Stimulated activated CD4-positive, alpha-beta T cell treated with anti-CD3 and anti-CD28 coated beads, Interleukin-2, amount 100 ng/mL, for 24 hours (primary cell): Measurements from ENCODE around the gene SPTBN4.
A peak's percentile ranks its signal among the peaks of the same experiment; 100 is the strongest.
"Not testable (repeated sequence)": the region's sequence is repeated elsewhere in the genome, so short reads cannot be mapped to it uniquely, and the experiment has no call there.

ENCODE experiments used
- DNase-seq, 2 donors: peaks; one replicate each; pipeline ENCODE4 v3.0.0-alpha.2; 2020

The SPTBN4 gene

DNA sequence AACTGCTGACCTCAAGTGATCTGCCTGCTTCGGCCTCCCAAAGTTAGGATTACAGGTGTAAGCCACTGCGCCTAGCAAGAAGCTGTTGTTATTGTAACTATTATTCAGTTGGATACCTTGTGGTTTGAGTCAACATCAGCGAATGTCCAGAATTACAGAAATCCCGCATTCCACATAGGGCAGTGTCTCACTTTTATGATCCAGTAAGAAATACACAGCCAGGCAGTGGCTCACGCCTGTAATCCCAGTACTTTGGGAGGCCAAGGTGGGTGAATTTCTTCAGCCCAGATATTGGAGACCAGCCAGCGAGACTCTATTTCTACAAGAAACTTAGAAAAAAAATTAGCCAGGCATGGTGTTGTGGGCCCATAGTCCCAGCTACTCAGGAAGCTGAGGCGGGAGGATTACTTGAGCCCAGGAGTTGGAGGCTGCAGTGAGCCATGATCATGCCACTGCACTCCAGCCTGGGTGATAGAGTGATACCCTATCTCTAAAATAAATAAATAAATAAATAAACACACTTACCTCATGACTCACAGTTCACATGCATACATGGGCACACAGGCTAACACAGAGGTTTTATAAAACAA lies 43.8 kb downstream of the SPTBN4 start:
- no peak for DNase-seq

DNA sequence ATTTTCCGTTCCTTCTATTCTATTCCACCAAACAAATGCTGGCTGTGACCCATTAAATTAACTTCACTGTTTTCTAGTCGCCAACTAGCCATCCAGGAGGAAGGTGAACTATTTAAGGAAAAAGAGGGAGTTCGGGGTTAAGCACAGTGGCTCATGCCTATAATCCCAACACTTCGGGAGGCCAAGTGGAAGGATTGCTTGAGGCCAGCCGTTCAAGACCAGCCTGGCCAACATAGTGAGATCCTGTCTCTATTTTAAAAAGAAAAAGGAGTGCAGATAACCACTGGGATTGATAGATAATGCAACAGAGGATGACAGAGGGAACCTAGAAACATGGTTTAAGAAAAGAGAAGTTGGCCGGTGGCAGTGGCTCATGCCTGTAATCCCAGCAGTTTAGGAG lies 44.7 kb downstream of the SPTBN4 start:
- no peak for DNase-seq

DNA sequence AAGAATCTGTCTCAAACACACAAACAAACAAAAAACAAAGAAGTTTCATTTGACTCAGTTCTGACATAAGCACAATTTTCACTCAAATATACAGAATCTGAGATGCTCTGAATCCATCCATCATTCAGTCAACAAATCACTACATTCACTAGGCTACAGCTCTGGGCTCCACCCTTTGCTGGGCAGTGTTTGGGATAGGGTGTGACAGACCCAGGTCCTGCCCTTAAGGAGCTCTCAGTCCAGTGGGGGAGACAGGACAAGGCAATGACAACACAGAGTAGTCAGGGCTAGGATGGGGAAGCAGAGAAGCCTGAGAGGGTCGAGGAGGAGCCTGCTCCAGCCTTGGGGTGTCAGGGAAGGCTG lies 45.3 kb downstream of the SPTBN4 start:
- no peak for DNase-seq

DNA sequence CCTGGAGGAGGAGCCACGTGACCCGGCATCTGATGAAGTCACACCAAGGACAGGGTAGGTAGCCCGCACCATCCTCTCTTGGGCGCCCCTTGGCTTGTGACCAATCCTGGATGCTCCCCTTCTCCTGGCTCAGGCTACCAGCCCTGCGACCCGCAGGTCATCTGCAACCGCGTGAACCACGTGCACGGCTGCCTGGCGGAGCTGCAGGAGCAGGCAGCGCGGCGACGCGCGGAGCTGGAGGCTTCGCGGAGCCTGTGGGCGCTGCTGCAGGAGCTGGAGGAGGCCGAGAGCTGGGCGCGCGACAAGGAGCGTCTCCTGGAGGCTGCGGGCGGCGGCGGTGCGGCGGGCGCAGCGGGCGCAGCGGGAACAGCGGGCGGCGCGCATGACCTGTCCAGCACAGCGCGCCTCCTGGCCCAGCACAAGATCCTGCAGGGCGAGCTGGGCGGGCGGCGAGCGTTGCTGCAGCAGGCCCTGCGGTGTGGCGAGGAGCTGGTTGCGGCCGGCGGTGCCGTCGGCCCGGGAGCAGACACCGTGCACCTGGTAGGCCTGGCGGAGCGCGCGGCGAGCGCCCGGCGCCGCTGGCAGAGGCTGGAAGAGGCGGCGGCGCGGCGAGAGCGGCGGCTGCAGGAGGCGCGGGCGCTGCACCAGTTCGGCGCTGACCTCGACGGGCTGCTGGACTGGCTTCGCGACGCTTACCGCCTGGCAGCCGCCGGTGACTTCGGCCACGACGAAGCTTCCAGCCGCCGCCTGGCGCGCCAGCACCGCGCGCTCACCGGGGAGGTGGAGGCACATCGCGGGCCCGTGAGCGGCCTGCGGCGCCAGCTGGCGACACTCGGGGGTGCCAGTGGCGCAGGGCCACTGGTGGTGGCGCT lies 45.9 kb downstream of the SPTBN4 start:
- DNase-seq = peak in 1 of 2 donors; percentile 24

DNA sequence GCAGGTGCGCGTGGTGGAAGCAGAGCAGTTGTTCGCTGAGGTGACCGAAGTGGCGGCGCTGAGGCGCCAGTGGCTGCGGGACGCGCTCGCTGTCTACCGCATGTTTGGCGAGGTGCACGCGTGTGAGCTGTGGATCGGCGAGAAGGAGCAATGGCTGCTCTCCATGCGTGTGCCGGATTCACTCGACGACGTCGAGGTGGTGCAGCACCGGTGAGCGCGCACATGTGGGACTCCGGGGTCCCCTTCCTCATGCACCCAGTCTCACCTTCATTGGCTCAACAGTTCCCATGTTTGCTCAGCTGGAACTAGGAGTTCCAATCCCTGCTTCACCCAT lies 46.5 kb downstream of the SPTBN4 start:
- DNase-seq = no peak

DNA sequence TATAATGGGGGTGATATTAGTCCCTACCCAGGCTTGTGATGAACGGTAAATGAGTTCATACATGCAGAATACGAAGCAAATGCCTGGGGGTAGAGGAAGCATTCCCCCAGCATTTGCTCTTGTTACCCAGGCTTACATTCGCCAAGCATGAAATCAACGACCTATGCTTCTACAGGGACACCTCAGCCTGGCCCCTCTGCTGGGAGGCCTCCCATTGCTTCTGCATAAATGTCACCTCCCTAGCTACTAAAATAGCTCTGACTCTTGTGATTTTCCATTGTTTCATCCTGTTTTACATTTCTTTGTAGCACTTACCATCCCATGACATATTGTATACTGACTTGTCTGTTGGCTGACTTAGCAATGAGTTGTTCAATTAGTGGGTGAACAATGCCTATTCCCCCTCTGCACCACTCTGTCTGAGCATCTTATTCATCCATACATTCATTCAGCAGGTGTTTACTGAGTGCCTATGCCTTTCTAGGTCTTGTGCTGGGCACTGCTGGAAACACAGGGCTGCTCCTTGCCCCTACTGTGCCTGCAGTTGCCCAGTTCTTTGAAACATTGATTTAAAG lies 47.0 kb downstream of the SPTBN4 start:
- no peak for DNase-seq

DNA sequence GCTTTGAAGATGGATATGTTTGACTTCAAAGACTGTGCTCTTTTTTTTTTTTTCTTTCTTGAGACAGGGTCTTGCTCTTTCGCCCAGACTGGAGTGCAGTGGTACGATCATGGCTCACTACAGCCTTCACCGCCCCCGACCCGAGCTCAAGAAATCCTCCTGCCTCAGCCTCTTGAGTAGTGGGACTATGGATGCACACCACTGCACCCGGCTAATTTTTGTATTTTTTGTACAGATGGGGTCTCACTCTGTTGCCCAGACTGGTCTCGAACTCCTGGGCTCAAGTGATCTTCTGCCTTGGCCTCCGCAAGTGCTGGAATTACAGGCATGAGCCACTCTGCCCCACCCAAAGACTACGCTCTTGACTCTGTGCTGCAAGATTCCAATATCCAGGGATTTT lies 50.4 kb downstream of the SPTBN4 start:
- DNase-seq = no peak

DNA sequence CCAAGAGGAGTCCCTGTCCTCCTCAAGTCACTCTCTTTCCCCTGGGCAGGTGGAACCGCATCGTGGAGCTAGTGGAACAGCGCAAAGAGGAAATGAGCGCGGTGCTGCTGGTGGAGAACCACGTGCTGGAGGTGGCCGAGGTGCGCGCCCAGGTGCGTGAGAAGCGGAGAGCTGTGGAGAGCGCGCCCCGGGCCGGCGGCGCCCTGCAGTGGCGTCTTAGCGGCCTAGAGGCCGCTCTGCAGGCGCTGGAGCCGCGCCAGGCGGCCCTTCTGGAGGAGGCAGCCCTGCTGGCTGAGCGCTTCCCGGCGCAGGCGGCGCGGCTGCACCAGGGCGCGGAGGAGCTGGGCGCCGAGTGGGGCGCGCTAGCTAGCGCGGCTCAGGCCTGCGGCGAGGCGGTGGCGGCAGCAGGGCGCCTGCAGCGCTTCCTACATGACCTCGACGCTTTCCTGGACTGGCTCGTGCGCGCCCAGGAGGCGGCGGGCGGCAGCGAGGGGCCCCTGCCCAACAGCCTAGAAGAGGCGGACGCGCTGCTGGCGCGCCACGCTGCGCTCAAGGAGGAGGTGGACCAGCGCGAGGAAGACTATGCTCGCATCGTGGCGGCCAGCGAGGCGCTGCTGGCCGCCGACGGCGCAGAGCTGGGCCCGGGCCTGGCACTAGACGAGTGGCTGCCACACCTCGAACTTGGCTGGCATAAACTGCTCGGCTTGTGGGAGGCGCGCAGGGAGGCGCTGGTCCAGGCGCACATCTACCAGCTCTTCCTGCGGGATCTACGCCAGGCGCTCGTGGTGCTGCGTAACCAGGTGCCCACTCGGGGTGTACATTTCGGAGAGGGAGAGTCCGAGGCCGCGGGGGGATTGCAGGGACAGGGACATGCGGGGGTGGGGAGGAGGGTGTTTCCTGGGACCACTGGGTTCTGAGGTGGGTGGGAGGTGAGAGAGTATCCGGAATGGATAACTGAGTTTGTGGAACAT lies 52.8 kb downstream of the SPTBN4 start:
- DNase-seq = peak in 1 of 2 donors; percentile 40

DNA sequence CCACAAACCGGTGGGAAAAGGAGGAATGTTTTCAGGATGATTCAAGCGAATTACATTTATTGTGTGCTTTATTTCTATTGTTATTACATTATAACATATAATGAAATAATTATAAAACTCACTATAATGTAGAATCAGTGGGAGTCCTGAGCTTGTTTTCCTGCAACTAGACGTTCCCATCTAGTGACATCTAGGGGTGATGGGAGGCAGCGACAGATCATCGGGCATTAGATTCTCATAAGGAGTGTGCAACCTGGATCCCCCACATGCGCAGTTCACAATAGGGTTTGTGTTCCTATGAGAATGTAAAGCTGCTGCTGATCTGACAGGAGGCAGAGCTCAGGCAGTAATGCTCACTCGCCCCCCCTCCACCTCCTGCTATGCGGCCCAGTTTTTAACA lies 54.5 kb downstream of the SPTBN4 start:
- DNase-seq = no peak

DNA sequence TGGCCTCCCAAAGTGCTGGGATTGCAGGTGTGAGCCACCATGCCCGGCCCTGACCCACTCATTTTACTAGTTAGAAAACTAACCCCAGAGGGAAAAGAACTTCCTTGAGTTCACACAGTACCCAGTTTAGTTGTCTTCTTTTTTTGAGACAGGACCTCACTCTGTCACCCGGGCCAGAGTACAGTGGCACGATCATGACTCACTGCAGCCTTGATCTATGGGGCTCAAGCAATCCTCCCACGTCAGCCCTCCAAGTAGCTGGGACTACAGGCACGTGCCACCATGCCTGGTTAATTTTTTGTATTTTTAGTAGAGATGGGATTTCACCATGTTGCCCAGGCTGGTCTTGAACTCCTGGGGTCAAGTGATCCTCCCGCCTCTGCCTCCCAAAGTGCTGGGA lies 55.1 kb downstream of the SPTBN4 start:
- not testable (repeated sequence) for DNase-seq

DNA sequence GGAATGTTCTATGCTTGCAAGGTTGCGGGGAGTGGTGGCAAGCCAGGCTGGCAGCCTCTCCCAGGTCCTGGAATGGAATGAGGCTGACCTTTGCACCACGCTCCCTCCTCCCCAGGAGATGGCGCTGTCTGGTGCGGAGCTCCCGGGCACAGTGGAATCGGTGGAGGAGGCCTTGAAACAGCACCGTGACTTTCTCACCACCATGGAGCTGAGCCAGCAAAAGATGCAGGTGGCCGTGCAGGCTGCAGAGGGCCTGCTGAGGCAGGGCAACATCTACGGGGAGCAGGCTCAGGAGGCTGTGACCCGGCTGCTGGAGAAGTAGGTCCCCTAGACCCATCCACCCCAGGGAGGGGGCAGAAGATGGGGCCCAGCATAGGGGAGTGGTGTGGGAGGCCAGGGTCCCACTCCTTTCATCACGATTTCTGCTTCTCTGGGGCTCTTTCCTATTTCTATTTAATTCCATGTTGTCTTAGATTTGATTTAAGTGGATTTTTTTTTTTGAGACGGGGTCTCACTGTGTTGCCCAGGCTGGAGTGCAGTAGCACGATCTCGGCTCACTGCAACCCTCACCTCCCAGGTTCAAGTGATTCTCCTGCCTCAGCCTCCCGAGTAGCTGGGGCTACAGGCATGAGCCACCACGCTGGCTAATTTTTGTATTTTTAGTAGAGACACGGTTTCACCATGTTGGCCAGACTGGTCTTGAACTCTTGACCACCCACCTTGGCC lies 56.7 kb downstream of the SPTBN4 start:
- peak; percentile 47 to 60 for DNase-seq

DNA sequence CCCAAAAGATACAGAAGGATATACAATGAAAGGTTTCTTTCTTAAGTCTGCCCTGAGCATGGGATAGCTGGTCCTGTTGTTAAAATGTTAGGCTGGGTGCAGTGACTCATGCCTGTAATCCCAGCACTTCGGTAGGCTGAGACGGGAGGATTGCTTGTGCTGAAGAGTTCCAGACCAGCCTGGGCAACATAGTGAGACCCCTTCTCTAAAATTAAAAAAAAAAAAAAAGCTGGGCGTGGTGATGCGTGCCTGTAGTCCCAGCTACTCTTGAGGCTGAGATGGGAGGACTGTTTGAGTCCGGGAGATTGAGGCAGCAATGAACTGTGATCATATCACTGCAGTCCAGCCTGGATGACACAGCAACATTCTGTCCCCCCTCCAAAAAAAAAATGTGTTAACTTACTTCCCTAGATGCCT lies 57.3 kb downstream of the SPTBN4 start:
- DNase-seq = no peak

DNA sequence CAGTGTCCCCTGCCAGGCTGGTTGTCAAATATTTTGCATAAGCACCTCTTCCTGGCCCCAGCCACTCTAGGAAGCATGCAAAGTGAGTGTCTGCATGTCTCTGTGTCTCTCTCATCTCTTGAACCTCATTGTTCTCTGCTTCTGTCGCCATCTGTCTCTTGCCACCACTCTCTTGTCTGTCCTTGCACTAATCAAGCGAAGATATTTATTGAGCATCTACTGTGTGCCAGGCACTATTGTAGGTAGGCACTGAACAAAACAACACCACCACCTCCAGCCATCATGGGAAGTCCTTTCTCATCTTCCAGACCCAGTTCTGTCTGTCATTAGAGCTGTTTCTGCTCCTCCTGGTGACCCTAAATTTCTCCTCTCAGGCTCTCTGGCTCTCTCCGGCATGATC lies 57.9 kb downstream of the SPTBN4 start:
- DNase-seq = no peak

DNA sequence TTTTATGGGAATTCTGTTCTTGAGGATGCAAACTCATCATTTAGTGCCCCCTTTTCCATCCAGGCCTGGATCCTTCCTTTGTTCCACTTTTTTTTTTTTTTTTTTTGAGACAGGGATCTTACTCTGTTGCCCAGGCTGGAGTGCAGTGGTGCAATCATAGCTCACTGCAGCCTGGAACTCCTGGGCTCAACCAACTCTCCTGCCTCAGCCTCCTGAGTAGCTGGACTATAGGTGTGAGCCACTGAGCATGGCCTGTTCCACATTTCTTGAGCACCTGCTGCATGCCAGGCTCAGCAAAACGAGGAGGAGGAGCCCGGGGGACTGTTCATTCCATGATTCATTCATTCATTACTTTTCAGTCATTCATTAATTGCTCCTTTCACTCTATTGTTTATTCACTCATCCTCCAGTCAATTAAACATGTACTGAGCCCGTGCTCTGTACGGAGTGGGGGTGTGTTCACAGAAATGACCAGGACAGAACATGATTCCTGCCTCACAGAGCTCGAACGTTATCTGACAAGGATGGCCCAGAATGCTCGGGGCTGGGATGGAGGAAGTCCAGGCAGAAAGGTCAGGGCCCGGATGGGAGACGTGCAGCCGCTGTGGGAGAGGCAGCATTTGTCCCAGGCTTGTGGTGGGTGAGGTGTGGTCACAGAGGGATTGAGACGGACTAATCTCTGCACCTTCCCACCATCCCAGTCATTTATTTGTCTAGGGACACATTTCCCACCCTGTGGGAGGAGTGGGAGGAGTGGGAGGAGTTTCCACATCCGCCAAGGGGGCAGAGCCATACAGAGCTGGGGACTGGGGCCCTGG lies 58.6 kb downstream of the SPTBN4 start:
- no peak for DNase-seq

DNA sequence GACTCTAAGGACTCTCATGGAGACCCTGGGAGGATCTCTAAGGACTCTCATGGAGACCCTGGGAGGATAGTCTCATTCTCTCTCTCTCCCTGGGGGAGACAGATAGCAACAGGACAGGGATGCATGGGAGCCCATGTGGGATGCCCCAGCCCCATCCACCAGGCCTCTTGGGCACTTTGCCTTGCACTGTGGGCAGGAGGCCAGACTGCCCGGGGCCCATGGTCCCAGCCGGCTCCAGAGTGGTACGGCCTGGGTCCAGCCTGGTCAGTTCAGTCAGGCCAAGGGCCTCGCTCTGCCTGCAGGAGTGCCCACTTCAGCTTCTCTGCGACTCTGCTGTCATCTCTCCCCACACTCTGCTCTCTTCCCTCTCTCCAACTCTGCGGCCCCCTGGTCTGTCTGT lies 61.3 kb downstream of the SPTBN4 start:
- no peak for DNase-seq

DNA sequence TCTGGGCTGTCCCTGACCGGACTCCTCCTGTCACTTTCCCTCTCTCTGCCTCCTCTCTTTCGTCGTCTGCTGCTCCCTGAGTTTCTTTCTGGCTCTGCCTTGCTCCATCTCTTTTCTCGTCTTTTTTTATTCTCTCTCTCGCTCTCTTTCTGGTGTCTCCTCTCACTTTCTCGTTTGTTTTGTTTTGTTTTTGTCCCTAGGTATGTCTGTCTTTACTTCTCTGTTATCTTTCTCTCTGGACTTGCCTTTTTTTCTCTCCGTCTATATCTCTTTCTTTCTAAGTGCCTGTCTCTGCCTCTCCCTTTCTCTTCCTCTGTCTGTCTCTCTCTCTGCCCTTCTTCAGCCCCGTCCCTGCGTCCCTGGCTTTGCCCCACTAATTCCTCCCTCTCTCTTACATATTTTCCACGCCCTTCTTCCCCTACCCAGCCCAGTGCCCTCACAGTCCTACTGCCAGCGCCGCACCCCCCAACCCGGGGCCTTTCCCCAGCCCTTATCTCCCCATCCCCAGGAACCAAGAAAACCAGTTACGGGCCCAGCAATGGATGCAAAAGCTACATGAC lies 61.8 kb downstream of the SPTBN4 start:
- DNase-seq = no peak

DNA sequence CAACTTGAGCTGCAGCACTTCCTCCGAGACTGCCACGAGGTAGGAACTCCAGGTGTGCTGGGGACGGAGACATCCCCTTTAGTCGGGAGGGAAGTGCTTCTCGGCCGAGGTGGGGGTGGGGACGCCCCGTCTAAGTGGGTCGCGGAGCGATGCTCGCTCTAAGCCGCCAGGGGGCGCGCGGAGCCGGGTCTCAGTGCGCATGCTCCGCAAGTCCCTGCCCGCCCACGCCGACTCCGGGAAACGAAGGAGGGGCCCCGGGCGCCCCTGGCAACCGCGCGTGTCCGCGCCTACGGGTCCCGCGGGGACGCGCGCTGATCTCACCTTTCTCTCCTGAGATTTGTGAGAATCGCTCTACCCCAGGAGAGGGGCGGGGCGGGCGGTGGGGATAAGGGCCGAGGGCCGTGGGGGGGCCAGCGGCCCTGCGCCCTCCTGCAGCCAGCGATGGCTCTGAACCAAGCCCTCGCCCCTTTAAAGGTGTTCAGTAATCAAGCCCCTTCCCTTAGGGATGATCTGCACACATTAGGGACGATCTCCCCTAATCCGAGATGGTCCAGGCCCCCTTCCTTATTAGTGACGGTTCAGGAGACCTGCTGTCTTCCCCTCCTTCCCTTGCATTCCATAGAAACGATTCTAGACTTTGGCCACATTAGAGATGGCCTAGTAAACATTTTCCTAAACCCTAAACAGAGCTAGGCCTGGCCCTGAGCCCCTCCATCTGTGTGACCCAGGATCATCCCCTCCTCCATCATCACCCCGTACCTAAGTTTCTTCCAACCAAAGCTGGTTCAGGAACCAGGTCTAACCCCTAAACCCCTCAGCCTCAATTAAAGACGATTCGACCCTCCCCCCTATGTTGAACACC lies 62.5 kb downstream of the SPTBN4 start:
- peak; percentile 87 to 90 for DNase-seq

DNA sequence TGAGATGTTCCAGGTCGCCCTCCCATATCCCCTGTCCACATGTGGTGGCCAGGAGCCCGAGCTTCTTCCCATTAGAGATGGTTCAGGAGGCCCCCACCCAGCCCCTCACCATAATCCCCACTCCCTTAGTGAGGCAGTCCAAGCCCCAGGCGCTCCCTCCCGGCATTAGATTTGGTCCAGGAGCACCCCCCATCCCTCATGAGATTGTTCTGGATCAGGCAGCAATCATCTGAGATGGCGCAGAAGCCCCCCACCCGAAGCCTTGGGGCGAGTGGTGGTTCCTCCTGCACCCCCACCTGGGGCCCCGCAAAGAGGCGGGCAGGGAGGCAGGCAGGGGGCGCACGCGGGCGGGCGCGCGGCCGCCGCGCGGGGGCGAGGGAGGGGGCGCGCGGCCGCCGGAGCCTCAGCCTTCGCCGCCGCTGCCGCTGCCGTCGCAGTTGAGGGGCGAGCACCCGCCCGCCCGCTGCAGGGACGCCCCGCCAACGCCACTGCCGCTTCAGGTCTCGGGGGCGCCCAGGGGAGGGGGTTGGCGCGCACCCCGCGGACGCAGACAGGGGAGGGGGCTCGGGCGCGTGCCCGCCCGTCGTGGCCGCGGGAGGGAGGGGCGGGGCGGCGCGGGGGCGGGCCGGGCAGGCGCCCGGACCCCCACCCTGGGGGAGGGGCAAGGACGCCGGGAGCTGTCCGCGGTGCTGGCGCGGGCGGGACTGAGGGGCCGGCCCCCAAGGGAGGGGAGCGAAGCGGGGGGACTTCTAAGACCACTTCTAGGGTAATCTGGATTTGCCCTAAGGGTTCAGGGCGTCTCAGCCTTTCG lies 63.5 kb downstream of the SPTBN4 start:
- DNase-seq = peak; percentile 18 to 30

DNA sequence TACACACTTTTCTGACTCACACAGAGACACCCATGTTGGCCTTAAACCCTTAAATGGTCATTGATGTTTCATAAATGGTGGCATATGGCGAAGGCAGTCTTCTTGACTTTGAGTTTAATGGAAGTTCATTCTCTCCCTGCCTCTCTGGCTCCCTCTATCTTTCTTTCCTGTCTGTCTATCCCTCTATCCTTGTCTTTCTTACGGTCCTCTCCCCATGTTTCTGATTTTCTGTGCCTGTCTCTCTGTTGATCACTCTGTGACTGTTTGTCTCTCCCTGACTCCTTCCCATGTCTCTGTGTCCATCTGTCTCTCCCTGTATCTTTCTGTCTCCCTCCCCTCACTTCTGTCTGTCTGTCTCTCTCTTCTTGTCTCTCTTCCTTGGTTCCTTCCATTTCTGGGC lies 66.7 kb downstream of the SPTBN4 start:
- DNase-seq = no peak
